Astrocyte of the cerebellum (primary cell): ENCODE measurements around the gene KRABD2.
"Not testable (repeated sequence)": the region's sequence is repeated elsewhere in the genome, so short reads cannot be mapped to it uniquely, and the experiment has no call there.

Experiments used
- DNase-seq: peaks from one replicate; pipeline ENCODE4 v3.0.0-alpha.2; 2011; ENCODE audit warnings: low read depth
- H3K4me3 ChIP-seq: 2 replicates; pipeline ENCODE4 v1.5.1; 2011; ENCODE audit warnings: mild to moderate bottlenecking, low read depth, low read length, moderate library complexity
- CTCF ChIP-seq: IDR thresholded peaks from 2 replicates; pipeline ENCODE4 v1.5.1; 2012; ENCODE audit warnings: low read length, low read depth, moderate library complexity, mild to moderate bottlenecking; ENCODE audit errors: missing control alignments
- in situ Hi-C: cut with HindIII; loops from 2 replicates; pipeline ENCODE4 v1.10.0; 2017; ENCODE audit warnings: low sequenced_read_pairs

The KRABD2 gene

DNA sequence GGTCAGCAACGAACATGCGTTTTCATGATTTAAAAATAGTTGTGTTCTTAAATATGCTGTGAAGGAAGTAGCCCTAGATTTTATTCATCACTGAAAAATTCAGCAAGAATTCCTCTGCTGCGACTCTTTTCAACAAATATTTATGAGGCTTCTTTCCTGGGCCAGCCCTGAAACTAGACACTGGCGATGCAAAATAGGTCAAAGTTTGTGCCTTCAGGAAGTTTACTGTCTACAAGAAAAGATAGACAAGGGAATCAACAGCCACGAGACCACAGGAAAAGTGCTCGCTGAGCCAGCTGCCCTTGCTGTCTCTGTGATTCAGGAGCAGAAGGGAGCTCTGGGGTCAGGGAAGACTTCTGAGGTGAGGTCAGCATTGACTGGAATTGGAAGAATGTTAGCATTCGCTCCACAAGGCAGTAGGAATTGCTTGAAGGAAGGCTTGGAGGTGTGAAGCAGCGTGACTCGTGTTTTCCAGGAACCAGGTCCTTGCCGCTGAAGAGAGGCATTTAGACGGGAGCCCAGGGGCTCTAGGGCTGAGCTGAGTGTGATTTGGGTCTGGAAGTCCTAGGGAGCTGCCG is 8.4 kb upstream of the KRABD2 start:
- H3K4me3 ChIP-seq = no peak overlapping the region
- DNase-seq = peak; percentile 64
- in situ Hi-C loops = no loop called here
- TF ChIP-seq CTCF = no peak

DNA sequence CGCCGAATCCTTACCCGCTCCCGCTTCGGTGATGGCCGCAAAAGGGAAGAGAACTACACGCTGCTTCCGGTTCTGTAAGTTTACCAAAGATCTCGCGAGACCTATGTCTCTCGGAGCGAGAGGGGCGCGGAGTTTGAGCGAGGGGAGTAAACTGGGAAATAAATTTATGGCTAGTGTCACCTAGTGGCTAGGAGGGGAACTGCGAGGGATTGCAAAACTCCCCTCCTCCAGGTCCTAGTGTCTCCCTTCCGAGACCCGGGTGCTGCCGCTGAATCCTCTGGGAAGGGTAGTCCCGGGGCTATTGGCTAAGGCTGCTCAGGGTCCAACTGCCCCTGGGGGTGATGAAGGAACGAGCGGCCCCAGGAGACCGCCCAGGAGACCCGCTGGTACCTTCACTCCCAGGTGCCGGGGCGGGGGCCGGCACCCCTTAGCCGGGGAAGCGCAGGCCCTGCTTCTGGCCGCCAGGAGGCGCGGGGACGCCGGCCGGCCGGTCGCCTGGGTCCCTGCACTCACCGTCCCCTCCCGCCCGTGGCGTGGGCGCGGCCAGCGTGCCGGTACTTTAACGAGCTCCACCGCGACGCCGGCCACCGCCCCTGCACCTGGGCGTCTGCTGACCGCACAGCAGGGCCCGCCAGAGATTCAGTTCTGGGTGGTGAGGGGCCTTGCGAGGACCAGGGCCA is 6.8 kb upstream of the KRABD2 start, which contains the start of gene RPL26:
Gene RPL26 (minus strand): TSS at position 51 of the 680 bp plus-strand sequence. CDS start 883 bp downstream, outside the sequence.
- in situ Hi-C loops = no loop called here
- DNase-seq = peak; percentile 97
- peak within 1 kb of the TSS; percentile 71 for H3K4me3 ChIP-seq
- TF ChIP-seq CTCF = peak; percentile 85

DNA sequence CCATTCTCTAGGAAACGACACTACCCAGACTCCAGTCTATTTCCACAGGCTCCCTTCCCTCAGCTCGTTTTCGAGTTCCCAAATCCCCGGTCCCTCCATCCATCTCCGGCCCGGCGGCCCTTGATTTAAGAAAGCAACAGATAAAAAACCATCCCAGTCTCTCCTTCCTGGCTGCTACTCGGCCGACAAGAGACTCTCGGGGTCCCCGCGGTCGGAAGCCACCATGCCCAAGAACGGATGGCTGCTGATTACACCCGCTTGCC is 6.3 kb upstream of the KRABD2 start:
- TF ChIP-seq CTCF = no peak

GRCh38 chr17:8382052-8382879 is 5.8 kb upstream of the KRABD2 start:
- in situ Hi-C loops = no loop called here
- no peak for TF ChIP-seq CTCF
- H3K4me3 ChIP-seq = peak overlapping the region; percentile 71
- no peak for DNase-seq

More for the DNA sequence above, 6.3 kb upstream of the KRABD2 start:
- H3K4me3 ChIP-seq = peak overlapping the region; percentile 71
- in situ Hi-C loops = no loop called here
- DNase-seq = no peak

DNA sequence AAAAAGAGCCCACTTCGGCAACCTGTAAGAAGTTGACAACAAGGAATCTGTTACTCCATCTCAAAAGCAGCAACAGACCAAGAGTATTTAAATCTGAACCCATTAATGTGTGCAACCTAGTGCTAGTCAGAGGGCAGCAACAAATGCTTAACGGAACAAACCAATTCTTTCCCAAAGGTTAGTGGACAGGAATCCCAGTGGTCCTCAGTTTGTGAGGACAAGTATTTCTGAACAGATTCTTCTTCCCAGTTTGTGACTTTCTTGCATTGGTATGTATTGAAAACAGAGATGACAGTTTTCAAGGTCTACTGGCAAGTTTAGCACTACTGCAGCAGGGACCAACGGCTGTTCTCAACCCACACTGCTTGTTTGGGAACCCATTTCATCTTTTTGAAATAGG is 3.5 kb upstream of the KRABD2 start:
- TF ChIP-seq CTCF = no peak
- DNase-seq = no peak
- no peak overlapping the region for H3K4me3 ChIP-seq
- in situ Hi-C loops = no loop called here

DNA sequence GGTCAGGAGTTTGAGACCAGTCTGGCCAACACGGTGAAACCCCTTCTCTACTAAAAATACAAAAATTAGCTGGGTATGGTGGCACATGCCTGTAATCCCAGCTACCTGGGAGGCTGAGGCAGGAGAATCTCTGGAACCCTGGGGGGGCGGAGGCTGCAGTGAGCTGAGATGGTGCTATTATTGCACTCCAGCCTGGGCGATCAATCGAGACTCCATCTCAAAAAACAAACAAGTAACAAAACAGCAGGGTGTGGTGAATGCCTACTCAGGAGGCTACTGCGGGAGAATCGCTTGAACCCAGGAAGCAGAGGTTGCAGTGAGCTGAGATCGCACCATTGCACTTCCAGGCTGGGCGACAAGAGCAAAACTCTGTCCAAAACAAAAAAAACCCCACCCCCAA is 1.6 kb upstream of the KRABD2 start:
- DNase-seq, H3K4me3 ChIP-seq: not testable (repeated sequence)
- in situ Hi-C loops = loop anchor here (5.0 kb wide), 1 partner anchor 61 kb away; no protein-coding TSS in a partner anchor

DNA sequence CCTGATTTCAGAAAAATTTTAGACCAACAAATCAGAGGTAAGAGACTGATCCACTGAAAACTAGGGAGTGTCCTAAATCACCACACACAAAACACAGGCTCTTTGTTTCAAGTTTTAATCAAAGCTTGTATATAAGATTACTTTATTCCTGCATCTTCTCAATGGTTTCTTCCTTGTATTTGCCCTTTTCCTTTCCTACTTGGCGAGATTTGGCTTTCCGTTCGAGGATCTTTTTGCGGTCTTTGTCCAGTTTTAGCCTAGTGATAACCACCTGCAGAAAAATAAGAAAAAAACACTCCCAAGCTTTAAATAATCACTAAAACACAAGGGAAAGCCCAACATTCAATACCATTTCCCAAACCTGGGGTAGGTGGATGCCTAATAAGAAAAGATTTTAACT is 918 bp upstream of the KRABD2 start:
- DNase-seq = no peak
- no peak overlapping the region for H3K4me3 ChIP-seq
- TF ChIP-seq CTCF = no peak
- in situ Hi-C loops = loop anchor here (5.0 kb wide), 1 partner anchor 60 kb away; no protein-coding TSS in a partner anchor
